Fibroblast of skin of left quadriceps (primary cell): Measurements from ENCODE around the gene SHISA8.

Experiments
- DNase-seq, 2 experiments: peaks; one replicate each; pipeline ENCODE4 v3.0.0-alpha.2; 2013; ENCODE audit warnings: low read depth in 2 of 2

The SHISA8 gene

GRCh38 chr22:41933411-41934177, 18.7 kb upstream of the SHISA8 start:
- no peak for DNase-seq

GRCh38 chr22:41932353-41932752, 17.5 kb upstream of the SHISA8 start:
- DNase-seq, result no peak

- DNase-seq, result no peak
These were observed 16.9 kb upstream of the SHISA8 start for GRCh38 chr22:41931701-41932269.

DNA sequence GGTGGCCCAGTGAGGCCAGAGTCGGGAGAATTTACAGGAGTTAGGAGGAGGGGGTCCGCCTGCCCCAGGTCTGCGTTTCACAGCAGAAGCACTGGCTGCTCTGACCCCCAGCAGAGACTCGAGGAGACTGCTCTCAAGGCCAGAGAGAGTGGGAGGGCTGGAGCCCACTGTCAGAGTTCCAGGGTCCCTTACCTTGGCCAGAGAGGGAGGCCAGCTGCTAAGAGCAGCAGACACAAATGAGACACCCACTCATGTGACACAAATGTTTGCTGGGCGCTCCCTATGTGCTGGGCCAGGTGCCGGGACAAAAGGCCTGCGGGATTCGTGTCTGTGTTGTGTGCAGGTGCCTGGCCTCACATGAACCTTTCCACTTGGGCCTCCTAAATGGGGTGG, 14.5 kb upstream of the SHISA8 start:
- no peak for DNase-seq

DNA sequence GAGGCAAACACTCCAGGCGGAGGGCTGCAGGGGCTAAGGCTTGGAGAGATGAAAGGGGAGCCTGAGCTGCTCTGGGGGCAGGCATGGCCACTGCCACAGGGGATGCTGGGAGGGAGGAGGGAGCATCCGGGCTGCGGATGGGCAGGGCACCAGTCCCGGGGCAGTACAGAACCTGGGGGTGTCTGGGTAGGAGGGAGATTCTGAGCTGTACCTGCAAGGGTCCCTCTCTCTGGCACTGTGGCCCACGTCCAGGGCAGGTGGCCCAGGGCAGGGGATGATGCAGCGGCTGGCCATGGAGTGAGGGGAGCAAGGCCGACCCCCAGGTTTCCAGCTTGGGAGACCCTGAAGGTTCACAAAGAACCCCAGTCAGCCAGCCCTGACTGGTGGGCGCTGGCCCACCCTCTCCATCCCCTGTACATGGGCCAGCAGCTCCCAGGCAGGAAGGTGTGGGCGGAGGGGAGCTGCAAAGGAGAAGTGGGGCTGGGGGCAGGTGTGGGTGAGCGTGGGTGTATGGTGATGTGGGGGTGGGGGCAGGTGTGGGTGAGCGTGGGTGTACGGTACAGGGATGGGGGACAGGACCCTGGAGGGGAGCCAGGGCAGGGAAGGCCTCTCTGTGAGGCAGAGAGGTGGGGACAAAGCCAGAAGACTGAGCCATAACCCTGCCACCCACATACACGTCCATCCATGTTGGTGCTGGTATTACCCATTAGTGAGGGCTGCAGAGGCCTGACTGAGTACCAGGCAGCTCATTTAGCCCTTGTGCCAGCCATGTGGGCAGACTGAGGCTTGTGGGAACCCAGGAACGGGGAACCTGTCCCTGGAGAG, 13.9 kb upstream of the SHISA8 start:
- DNase-seq, result no peak

DNA sequence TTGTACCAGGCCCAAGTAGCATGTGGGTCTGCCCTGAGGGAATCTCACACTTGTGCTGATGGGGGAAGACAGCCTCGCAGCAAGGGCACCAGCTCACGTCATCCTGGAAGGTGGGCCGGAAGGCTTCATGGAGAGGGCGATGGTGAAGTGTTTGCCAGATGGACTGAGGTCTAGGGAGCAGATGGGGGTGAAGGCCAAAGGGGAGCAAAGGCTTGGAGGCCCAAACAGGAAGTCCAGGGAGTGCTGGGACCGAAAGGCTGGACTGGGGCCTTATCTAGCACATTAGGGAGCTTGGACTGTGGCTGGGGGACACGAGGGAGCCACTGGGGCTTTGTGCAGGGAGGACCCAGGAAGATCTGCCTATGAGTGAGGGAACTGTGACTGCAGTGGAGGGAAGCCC, 12.9 kb upstream of the SHISA8 start:
- DNase-seq, result no peak

DNA sequence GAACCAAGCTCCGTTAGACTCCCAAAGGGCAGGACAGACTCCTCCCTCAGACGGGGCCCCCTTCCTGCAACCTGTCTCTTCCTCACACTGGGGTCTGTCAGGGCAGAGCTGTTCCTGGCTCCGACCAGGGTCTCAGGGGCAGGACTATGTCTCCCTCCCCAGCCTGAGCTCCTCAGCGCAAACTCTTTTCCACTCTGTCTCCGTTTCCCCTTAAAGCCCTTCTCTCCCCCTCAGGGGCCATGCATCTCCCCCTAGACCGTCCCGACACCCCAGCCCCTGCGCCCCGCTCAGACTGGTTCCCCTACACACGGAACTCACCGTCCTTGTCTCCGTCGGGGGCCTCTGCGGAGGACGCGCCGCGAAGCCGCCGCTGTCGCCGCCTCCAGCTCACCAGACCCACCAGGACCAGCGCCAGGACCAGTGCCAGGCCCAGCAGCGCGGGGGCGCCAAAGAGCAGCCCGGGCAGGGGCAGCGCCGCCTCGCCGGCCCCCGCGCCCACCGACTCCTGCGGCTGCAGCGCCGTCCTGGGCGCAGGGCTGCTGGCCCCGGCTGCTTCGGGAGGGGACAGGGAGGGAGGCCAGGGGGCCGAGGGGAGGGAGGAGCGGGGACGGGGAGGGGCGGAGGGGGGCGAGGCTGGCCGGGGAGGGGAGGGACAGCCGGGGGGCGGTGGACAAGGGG, 11.0 kb upstream of the SHISA8 start:
- DNase-seq, result no peak

DNA sequence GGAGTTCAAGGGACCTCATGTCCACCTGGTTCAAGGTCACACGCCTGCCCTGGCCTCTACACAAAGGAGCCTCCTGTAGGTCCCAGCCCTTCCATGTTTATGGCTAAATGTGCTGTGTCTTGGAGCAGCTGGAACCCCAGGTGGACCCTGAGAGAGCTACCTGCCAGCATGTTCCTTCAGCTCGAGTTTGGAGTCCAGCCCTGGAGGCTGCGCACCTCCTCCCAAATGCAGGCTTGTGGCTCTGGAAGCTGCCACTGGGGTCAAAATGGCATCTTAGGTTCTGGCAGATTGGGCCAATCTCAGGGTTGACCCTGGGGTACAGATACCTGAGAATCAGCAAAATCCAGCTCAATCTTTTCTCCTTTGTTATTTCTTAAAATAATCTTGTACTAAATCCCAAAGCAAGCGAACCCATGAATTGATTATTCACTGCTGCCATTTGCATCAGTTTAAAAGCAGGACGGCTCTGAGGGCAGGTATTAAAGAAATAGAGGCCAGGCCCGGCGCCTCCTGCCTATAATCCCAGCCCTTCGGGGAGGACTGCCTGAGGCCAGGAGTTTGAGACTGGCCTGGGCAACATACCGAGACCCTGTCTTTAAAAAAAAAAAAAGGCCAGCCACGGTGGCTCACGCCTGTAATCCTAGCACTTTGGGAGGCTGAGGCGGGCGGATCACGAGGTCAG, 8.9 kb upstream of the SHISA8 start:
- DNase-seq, result no peak

DNA sequence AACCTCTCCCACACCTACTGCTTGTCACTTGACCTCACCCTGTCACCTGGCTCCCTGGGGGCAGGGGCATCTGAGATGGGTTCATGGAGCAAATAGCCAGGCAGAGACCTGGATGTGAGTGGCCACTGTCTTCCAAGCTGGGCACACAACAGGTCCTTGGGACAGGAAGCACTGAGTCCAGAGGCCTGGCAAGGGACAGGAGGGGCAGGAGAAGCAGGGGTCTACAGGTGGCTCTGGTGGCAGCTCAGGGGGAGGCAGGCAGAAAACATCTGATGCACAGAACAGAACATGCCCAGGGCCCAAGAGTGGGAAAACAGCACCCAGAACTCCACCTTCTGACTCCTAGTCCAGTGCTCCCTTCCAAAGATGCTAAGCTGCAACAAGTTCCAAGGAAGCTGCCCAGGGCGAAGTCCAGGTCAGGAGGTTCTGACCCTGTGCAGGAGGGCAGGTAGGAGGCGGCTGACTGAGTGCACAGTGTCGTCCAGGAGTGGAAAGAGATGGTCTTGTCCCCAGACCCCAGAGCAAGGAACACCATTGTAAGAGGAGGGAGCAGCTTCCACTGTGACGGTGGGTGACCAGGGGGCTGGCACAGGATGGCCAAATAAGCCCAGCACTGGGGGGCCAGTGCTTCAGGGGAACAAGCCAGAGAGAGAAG, 8.2 kb upstream of the SHISA8 start:
- DNase-seq, result no peak

- no peak for DNase-seq
These were observed 7.5 kb upstream of the SHISA8 start for GRCh38 chr22:41922328-41922727.

GRCh38 chr22:41920271-41920976, 5.5 kb upstream of the SHISA8 start:
- no peak for DNase-seq

GRCh38 chr22:41919357-41920224, 4.7 kb upstream of the SHISA8 start:
- DNase-seq, result no peak

DNA sequence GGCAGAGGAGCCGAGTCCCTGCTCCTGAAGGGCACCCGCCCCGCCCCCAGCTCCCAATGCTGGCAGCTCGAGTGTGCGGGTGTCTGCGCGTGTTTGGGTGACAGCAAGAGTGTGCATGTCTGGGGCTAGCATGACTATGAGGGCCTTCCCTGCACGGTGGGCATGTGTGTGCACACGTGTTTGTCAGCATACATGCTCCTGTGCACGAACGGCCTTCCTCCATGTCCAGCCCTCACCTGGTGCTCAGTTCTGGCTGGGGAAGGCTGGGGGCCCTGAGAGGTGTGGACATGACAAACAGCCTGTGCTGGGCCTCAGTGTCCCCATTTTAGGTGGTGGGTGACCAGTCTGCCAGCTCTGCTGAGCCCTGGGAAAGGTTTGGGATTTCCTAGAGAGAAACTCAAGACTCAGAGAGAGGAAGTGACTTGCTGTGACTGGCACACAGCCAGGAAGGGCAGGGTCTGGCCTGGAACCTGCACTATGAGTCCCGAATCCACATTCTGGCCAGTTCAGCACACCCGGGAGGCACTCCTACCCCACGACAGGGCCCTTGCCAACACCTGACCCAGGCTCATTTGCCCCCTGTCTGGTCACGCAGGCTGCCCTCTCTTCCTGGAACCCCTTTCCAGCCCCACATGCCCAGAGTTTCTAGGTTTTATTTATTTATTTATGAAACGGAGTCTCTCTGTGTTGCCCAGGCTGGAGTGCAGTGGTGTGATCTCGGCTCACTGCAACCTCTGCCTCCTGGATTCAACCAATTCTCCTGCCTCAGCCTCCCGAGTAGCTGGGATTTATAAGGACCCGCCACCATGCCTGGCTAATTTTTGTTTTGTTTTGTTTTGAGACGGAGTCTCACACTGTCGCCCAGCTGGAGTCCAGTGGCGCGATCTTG, 3.3 kb upstream of the SHISA8 start:
- no peak for DNase-seq

DNA sequence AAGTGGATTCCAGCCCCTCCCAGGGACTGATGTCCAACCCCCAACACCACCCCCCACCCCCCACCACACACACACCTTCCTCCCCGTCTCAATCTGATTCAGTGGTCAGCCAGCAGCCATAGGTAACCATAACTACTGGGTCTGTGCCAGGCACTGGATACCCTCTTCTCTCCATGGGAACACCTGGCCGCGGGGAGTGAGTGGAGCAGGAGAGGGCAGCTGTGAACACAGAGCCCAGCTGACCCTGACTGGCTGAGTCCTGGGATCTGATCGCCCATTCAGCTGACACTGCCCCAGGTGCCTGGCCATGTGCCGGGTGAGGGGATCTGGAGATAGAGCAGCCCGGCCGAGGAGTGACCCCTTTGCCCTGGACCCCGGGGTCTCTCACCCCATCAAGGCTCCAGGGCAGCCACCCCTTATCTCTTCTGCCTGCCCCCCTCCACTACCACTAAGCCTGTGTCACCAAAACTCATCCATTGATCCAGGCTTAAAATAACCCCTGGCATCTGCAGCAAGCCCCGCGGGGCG, 2.6 kb upstream of the SHISA8 start:
- no peak for DNase-seq

DNA sequence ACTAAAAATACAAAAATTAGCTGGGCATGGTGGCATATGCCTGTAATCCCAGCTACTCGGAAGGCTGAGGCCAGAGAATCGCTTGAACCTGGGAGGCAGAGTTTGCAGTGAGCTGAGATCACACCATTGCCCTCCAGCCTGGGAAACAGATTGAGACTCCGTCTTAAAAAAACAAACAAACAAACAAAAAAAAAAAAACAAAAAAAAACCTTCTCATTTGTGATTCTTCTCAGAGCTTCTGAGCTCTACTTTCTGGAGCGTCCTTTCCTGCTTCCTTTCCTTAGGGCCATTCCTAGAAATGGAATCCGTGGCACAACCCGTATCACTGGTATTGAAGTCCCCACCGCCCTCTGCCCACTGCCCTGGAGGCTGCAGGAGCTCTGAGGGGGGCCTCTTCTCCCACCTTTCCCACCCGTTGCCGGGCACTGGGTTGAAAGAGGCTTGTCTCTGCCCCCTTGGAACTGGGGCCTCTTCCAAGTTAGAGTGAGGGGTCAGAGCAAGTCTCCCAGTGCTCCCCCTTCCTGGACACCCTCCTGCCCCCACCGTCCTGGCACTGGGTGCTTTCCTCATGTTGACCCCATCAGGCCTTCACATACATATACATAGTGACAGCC, 2.0 kb upstream of the SHISA8 start:
- DNase-seq, result no peak

DNA sequence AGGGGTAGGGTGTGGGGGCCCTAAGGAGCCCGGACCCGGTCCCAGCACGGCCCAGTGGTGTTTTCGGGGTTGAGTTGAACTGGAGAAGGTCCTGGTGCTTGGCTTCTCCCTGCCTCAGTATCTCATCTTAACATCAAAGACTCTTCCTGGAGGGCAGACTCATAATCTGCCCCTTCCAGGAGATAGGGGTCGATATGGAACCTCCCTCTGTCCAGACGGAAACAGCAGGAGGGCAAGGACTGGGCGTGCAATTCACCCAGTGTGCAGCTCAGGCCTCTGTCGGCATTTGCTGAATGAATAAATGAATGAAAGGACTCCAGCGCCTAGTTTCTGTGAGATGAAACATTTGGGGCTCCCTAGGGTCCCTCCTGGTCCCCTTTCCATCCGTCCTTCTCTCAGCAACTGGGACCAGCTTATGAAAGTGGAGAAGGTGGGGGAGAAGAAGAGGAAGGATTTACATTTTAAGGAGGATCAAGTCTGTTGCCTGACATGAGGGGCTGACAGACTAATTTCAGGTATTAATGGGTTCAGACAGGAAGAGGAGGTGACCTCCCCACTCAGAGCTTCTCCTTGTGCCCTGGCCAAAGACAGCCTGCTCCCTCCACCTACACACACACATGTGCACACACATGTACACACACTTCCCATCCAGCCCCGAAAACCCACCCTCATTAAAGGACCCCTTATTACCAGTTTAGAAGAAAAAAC, 1.1 kb upstream of the SHISA8 start:
- no peak for DNase-seq

- DNase-seq, result no peak
These were observed 251 bp downstream of the SHISA8 start for GRCh38 chr22:41914611-41915034.
